ENCODE results near the gene PLK3.
"Not testable (repeated sequence)": the region's sequence is repeated elsewhere in the genome, so short reads cannot be mapped to it uniquely, and the experiment has no call there.

The PLK3 gene

DNA sequence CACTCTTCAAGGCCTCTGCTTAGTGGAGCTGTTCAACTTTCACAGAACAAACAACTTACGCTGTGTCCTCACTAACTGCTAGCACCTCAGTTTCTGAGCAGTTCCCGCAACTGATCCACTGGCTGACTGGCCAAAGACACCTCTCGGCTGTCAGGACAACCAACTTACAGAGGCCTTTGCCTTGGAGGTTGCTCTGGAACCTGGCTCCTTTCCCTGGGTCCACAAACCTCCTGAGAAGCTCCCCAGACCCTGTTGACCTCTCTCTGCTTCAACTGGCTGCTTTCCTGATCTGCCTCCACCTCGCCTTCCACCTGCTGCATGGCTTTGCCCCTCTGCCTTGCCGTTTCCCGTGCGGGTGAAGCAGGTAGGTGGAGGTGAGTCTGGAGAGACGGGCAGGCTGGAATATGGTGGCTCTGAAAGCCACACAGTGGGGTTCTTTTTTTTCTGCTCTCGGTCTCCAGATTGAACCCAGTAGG, 21.1 kb downstream of the PLK3 start:
- TF ChIP-seq, protein P1, sequence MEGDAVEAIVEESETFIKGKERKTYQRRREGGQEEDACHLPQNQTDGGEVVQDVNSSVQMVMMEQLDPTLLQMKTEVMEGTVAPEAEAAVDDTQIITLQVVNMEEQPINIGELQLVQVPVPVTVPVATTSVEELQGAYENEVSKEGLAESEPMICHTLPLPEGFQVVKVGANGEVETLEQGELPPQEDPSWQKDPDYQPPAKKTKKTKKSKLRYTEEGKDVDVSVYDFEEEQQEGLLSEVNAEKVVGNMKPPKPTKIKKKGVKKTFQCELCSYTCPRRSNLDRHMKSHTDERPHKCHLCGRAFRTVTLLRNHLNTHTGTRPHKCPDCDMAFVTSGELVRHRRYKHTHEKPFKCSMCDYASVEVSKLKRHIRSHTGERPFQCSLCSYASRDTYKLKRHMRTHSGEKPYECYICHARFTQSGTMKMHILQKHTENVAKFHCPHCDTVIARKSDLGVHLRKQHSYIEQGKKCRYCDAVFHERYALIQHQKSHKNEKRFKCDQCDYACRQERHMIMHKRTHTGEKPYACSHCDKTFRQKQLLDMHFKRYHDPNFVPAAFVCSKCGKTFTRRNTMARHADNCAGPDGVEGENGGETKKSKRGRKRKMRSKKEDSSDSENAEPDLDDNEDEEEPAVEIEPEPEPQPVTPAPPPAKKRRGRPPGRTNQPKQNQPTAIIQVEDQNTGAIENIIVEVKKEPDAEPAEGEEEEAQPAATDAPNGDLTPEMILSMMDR (conservative IDR thresholded peaks at IDR 0.05): no peak
- TF ChIP-seq ZFX (IDR thresholded peaks at IDR 0.05): no peak
- no peak overlapping the region for H3K27ac ChIP-seq

DNA sequence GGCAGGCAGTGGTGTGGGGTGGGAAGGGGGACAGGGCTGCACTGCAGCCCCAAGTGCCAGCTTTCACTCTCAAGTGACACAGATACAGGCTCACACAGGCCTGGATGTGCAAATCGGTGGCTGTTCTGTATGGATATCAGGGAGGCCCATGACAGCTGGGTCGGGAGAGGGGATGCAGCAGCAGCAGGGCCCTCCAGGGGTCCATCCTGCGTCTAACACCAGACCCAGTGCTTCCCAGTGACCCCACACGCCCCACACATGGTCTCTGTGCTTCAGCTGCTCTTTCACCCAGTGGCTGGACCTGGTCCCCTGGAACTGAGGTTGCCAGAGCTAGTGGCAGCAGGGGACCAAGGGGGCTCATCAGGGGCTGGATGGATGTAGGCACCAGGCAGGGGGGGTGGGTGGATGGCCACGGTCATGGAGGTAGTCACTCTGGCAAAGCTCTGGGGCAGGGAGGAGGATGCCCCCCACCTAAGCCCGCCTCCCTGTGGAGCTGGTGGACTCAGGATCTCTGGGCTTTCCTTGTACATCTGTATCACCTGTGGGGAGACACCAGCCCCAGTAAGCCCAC, 22.0 kb downstream of the PLK3 start:
- no peak overlapping the region for H3K27ac ChIP-seq
- TF ChIP-seq, protein P1 (conservative IDR thresholded peaks at IDR 0.05): no peak
- TF ChIP-seq ZFX (IDR thresholded peaks at IDR 0.05): no peak

DNA sequence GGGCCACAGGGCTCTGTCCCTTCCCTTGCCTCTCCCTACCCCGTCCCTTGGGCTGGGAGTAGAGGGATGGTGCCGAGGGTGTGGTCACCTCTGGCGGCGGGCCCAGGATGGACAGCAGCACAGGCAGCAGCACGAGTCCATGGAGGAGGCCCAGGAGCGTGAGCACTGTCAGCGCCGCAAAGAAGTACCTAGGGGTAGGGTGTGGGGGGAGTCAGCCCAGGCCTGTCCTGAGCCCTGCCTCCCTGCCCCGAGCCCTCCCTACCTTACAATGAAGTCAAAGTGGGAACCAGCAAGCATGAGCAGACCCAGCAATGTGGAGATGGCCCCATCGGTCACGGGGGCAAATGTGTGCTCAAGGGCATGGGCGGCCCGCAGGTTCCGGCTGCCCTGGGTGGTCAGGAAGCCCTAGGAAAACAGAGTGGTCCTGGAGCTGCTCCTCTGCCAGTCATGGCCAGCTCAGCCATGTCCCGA, 22.8 kb downstream of the PLK3 start:
- no peak for TF ChIP-seq ZFX (IDR thresholded peaks at IDR 0.05)
- TF ChIP-seq, protein P1 (conservative IDR thresholded peaks at IDR 0.05): no peak
- no peak overlapping the region for H3K27ac ChIP-seq

DNA sequence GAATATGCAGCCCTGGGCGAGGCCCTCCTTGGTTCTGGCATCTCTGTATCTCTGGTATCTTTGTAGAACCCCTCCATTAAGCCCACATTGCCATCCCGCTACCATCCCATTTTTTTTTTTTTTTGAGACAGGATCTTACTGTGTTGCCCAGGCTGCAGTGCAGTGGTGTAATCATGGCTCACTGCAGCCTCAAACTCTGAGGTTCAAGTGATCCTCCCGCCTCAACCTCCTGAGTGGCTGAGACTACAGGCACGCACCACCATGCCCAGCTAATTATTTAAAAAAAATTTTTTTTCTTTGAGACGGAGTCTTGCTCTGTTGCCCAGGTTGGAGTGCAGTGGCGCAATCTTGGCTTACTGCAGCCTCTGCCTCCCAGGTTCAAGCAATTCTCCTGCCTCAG, 24.2 kb downstream of the PLK3 start:
- not testable (repeated sequence) for H3K27ac ChIP-seq

DNA sequence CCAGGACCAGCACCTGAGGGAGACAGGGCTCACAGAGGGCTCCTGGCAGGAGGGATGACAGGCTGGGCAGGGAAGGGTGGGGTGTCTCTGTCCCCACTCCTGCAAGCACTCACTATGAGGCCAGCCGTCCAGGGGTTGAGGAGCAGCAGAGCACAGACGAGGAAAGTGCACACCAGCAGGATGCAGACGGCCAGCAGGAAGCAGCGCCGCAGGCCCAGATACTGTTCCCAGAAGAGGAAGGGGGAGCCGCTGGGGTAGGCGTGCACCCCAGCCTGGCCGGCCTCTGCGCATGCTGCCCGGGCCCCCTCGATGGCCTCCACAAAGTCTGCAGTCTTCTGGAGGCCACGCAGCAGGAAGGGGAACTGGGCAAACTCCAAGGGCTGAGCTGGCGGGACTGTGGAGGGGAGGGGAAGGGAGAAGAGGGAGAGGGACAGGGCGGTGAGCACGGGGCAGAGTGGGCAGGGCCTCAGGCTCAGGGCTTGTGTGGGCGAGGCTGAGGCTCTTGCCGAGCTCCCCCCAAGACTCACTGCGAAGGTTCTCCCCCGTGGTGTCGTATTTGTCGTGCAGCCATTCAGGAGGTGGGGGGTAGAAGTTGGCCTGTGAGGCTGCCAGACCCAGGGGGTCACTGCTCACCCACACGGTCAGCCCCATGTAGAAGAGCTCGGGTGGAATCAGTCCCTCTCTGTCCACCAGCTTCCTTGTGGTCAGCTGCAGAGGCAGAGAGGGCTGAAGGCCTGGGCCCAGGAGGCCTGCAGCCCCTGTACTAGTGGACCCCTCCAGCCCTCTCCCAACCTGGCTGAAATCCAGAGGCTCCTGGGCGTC, 26.4 kb downstream of the PLK3 start:
- no peak overlapping the region for H3K27ac ChIP-seq
- TF ChIP-seq ZFX (IDR thresholded peaks at IDR 0.05): no peak
- TF ChIP-seq, protein P1 (conservative IDR thresholded peaks at IDR 0.05): no peak

DNA sequence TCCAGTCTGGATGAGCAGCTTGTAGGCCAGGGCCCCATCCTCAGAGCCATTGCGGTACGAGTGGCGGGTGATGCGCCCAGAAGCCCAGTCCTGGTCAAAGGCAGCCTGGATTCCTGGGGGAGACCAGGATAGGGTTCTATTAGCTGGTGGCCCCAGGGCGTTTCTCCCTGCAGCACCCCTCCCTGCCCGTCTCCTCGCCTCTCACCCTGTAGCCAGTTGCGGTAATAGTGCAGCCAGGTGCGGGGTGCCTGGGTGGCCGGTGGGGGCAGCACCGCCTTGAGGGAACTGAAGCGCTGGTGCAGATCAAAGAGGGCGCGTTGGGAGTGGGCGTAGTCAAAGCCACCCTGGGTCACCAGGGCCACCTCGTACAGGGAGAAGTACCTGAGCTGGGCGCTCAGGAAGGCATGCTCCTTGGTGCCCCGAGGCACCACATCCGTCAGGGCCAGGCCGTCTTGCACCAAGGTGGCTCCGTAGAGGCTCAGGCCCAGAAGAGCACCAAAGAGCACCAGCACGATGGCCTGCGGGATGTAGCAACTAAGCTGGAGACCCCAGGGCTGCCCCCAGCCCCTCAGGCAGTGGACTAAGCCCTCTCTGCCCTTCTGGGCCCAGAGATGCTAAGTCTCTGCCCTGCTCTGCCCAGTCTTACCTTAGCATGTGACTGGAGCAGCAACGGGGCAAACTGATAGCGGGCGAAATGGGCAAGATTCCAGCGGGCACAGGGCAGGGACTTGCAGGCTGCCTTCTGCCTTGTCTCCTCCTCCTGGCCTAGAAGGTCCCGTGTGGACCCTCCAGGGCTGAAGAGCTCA, 27.2 kb downstream of the PLK3 start:
- H3K27ac ChIP-seq: no peak overlapping the region
- TF ChIP-seq ZFX (IDR thresholded peaks at IDR 0.05): no peak
- TF ChIP-seq, protein P1 (conservative IDR thresholded peaks at IDR 0.05): no peak

DNA sequence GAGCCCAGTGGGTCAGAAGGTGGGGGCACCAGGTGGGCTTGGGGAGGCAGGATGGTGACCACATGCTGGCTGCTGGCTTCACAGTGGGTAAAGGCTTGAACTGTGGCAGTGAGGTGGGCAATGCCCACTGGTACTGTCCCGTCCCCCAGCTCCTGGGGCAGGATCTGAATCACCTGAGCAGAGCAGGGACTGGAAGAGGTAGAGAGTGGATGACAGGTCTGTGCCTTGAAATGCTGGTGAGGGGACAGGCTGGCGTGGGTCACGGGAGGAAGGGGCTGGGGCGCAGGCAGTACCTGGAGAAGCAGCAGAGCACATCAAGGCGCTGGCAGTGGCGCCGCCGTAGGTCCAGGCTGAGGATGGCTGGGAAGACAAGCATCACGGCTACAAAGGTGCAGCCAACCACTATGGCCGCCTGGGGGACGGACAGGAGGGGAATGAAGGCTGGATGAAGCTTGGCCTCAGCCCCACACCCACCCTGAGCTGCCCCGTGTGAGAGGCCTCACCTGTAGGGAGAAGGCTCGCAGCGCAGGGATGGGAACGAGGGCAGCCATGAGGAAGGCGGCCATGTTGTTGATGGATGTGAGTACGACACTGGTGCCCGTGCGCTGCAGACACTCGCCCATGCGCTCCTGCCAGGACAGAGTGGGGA, 27.9 kb downstream of the PLK3 start:
- no peak overlapping the region for H3K27ac ChIP-seq

More for the DNA sequence above, 27.9 kb downstream of the PLK3 start:
- no peak for TF ChIP-seq ZFX (IDR thresholded peaks at IDR 0.05)
- TF ChIP-seq, protein P1 (conservative IDR thresholded peaks at IDR 0.05): no peak
